GM12878 (cell line): ENCODE results near the gene DNTT. TPM values are rescaled to one million over a fixed set of nuclear protein-coding genes. Genes with fewer than 3 reads are reported as not detected.

ENCODE experiments used
- ATAC-seq: fragments of 200-7000 bp; cut with Tn5 transposase; 3 replicates; pipeline ENCODE4 v1.9.1; 2020; ENCODE audit warnings: mild to moderate bottlenecking, moderate library complexity
- BruUV-seq: library from RNA; stranded (reverse); fragments of 400-500 nt; replicated peaks from 2 replicates; lab custom pipeline; 2021; lab: Mats Ljungman, UMichigan
- CTCF ChIA-PET: fragments of 300-600 bp; sonication (Branson Sonifier 250); formaldehyde crosslinking; extraction: SDS; loops from one replicate; lab custom pipeline; 2021; ENCODE audit warnings: inconsistent platforms; lab: Yijun Ruan, JAX
- POLR2A ChIA-PET: fragments of 350-600 bp; formaldehyde crosslinking; extraction: SDS; loops from one replicate; lab custom pipeline; 2021; ENCODE audit warnings: inconsistent platforms; lab: Charles Lee
- RAD21 ChIA-PET: fragments of 300-600 bp; sonication (Branson Sonifier 250); formaldehyde crosslinking; loops from one replicate; lab custom pipeline; 2023; ENCODE audit warnings: antibody characterized with exemption; ENCODE audit not compliant: unreplicated experiment; lab: Charles Lee
- SMC1A ChIA-PET: fragments of 300-600 bp; sonication (Branson Sonifier 250); formaldehyde crosslinking; loops from one replicate; lab custom pipeline; 2023; ENCODE audit not compliant: unreplicated experiment, uncharacterized antibody; lab: Charles Lee
- DNase-seq: peaks from one replicate; pipeline ENCODE4 v3.0.0-alpha.2; 2011; ENCODE audit warnings: low read depth, low spot score
- FAIRE-seq: peaks from 3 replicates; lab custom pipeline; 2011; peaks lifted over from hg19 to GRCh38; lab: Jason Lieb, UNC
- H2AFZ ChIP-seq: 2 replicates; pipeline ENCODE4 v1.6.0; 2011; ENCODE audit warnings: low read depth, low read length, control low read depth; ENCODE audit not compliant: control insufficient read depth
- H3K27ac ChIP-seq: 2 replicates; pipeline ENCODE4 v1.5.1; 2011; ENCODE audit warnings: control low read depth; ENCODE audit not compliant: control insufficient read depth, insufficient read depth
- H3K27me3 ChIP-seq, 2 experiments: replicated peaks in 1 of 2; 2 replicates each; pipeline versions ENCODE4 v1.6.0 to v1.6.1; 2011; ENCODE audit warnings: low read length in 1 of 2; ENCODE audit not compliant: control insufficient read depth in 2 of 2, insufficient read depth in 2 of 2
- H3K36me3 ChIP-seq, 2 experiments: 2 replicates each; pipeline ENCODE4 v1.5.1; 2011; ENCODE audit warnings: low read length in 1 of 2; ENCODE audit not compliant: control insufficient read depth in 2 of 2, insufficient read depth in 2 of 2
- H3K4me1 ChIP-seq: 2 replicates; pipeline ENCODE4 v1.6.1; 2011; ENCODE audit warnings: mild to moderate bottlenecking, low read length, moderate library complexity, mixed read lengths; ENCODE audit not compliant: control insufficient read depth, insufficient read depth
- H3K4me2 ChIP-seq: 2 replicates; pipeline ENCODE4 v1.6.0; 2011; ENCODE audit warnings: control low read depth; ENCODE audit not compliant: control insufficient read depth, insufficient read depth
- H3K4me3 ChIP-seq: fragments of 200-600 bp; sonication (generic); 2 replicates; pipeline ENCODE4 v1.5.1; 2016
- H3K79me2 ChIP-seq: 2 replicates; pipeline ENCODE4 v1.6.0; 2011; ENCODE audit warnings: low read length; ENCODE audit not compliant: control insufficient read depth, insufficient read depth
- H3K9ac ChIP-seq: 2 replicates; pipeline ENCODE4 v1.8.0; 2011; ENCODE audit warnings: low read length, control low read depth, mixed read lengths; ENCODE audit not compliant: control insufficient read depth, insufficient read depth
- H3K9me3 ChIP-seq: replicated peaks from 3 replicates; pipeline ENCODE4 v1.5.1; 2011; ENCODE audit warnings: mild to moderate bottlenecking, low read length; ENCODE audit not compliant: control insufficient read depth, insufficient read depth
- H4K20me1 ChIP-seq: 2 replicates; pipeline ENCODE4 v1.6.0; 2011; ENCODE audit not compliant: control insufficient read depth, insufficient read depth
- EGR1 ChIP-seq, 2 experiments: IDR thresholded peaks; 1 replicate in 1 of 2; 2 replicates in 1 of 2; pipeline ENCODE4 v1.6.1; 2011 to 2012; ENCODE audit warnings: low read depth in 2 of 2, low read length in 2 of 2, borderline replicate concordance in 1 of 2, mild to moderate bottlenecking in 1 of 2, moderate library complexity in 1 of 2
- GABPA ChIP-seq: IDR thresholded peaks from 2 replicates; pipeline ENCODE4 v1.6.1; 2014; ENCODE audit warnings: antibody characterized with exemption, low read depth, mild to moderate bottlenecking, inconsistent platforms
- HDAC6 ChIP-seq: fragments of 200-600 bp; sonication (generic); IDR thresholded peaks from one replicate; pipeline ENCODE4 v1.8.0; 2017; ENCODE audit warnings: antibody characterized with exemption; ENCODE audit not compliant: unreplicated experiment
- JUND ChIP-seq: IDR thresholded peaks from 2 replicates; pipeline ENCODE4 v1.6.1; 2012; ENCODE audit warnings: low read depth, mild to moderate bottlenecking, low read length, improper control_type of control experiment, moderate library complexity
- KDM1A ChIP-seq: fragments of 200-600 bp; sonication (generic); IDR thresholded peaks from 2 replicates; pipeline ENCODE4 v1.6.1; 2016; ENCODE audit warnings: borderline replicate concordance
- MXI1 ChIP-seq: fragments of 150-350 bp; IDR thresholded peaks from 2 replicates; pipeline ENCODE4 v1.6.1; 2011; ENCODE audit warnings: low read depth, mild to moderate bottlenecking, inconsistent platforms, low read length, improper control_type of control experiment
- NFIC ChIP-seq: IDR thresholded peaks from 2 replicates; pipeline ENCODE4 v1.6.1; 2012; ENCODE audit warnings: low read depth, mild to moderate bottlenecking, inconsistent platforms, low read length, moderate library complexity
- NR2C1 ChIP-seq: fragments of 450-650 bp; IDR thresholded peaks from 2 replicates; pipeline ENCODE4 v1.6.1; 2017; ENCODE audit warnings: antibody characterized with exemption, mild to moderate bottlenecking, moderate library complexity
- SMARCA5 ChIP-seq: fragments of 450-650 bp; IDR thresholded peaks from 2 replicates; pipeline ENCODE4 v1.6.1; 2017; ENCODE audit warnings: mild to moderate bottlenecking
- STAT1 ChIP-seq: fragments of 450-650 bp; conservative IDR thresholded peaks from 2 replicates; pipeline ENCODE4 v1.6.1; 2014; ENCODE audit warnings: antibody characterized with exemption, mild to moderate bottlenecking
- TAF1 ChIP-seq: IDR thresholded peaks from 2 replicates; pipeline ENCODE4 v1.6.1; 2011; ENCODE audit warnings: mild to moderate bottlenecking, low read depth, low read length, borderline replicate concordance
- YBX1 ChIP-seq: fragments of 450-650 bp; IDR thresholded peaks from 2 replicates; pipeline ENCODE4 v1.6.1; 2016; ENCODE audit warnings: antibody characterized with exemption
- WGBS: methylation state at CpG from one replicate; pipeline ENCODE4 v1.1.6; 2016; ENCODE audit warnings: low lambda C conversion rate; ENCODE audit not compliant: insufficient replicate concordance, insufficient coverage; ENCODE audit errors: missing lambda C conversion rate; 5-methylcytosine and 5-hydroxymethylcytosine counted together
- in situ Hi-C: fragments of 300-500 bp; cut with MboI; formaldehyde crosslinking; loops from 9 replicates; pipeline ENCODE4 v1.14.3; 2018; ENCODE audit warnings: mixed read lengths
- intact Hi-C: fragments of 100-400 bp; cut with micrococcal nuclease; formaldehyde crosslinking; loops from one replicate; pipeline ENCODE4 v1.14.2; 2022; ENCODE audit not compliant: unreplicated experiment
- polyA plus RNA-seq, 11 experiments: library from polyadenylated mRNA; depleted of rRNA in 4 of 11; unstranded in 6 of 11; stranded (reverse) in 5 of 11; fragments of >200 nt; fragmentation: Nextera tagmentation in 4 of 11; fragmentation: Illumina TruSeq in 1 of 11; extraction: Ambion mirVana in 4 of 11; extraction: Trizol in 1 of 11; gene quantifications; 1 replicate in 1 of 11; 2 replicates in 10 of 11; pipeline versions ENCODE4 v1.2.1 to v1.2.3, GENCODE V29; 2011 to 2016; ENCODE audit warnings: inconsistent platforms in 2 of 11, missing spikeins in 2 of 11, low read depth in 1 of 11
- total RNA-seq, 4 experiments: library from RNA; depleted of rRNA in 3 of 4; stranded (reverse); fragments of >200 nt in 3 of 4; fragmentation: Illumina TruSeq in 1 of 4; extraction: Trizol in 1 of 4; gene quantifications; 2 replicates each; pipeline versions ENCODE4 v1.2.1 to v1.2.3, GENCODE V29; 2013 to 2021
- TF ChIP-seq, protein P1 (sequence below): fragments of 450-650 bp; IDR thresholded peaks from 2 replicates; pipeline ENCODE4 v1.6.1; 2018; ENCODE audit warnings: borderline replicate concordance, mild to moderate bottlenecking; ENCODE audit not compliant: partially characterized antibody

Gene DNTT
- total and polyA plus RNA-seq, 10 of the 15 experiments (the other 5 are each of a cell fraction or from before 2014, with no cell fraction given), result 0.06 to 0.13 (median 0.09) TPM; not detected in 5

DNA sequence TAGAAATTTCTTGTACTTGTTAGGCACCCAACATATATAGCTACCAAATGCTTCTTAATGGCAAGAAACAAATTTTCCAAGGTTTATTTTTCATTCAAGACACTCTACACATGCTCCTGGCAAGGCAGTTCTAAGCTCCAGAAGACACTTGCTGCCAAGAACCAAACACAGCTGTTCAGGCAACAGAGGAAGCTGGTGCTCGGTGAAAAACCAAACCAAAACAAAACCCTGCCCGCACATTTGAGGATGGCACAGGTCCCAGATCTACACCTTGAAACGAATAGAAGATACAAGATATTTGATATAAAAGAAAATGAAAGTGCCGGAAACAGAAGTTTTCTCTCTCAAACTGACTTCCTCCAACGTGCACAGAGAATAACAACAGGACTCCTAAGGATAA, 4.9 kb upstream of the DNTT start:
- TF ChIP-seq YBX1, result no peak
- TF ChIP-seq STAT1, result no peak
- peak; percentile 38; the same call in 1 of the 2 replicates for TF ChIP-seq GABPA
- H3K79me2 ChIP-seq, result no peaks in the 10 kb centered on the region
- H2AFZ ChIP-seq, result peak overlapping the region; percentile 53
- no peaks in the 10 kb centered on the region for H3K27me3 ChIP-seq
- no TSS peak for BruUV-seq
- H3K36me3 ChIP-seq, result no peaks in the 10 kb centered on the region
- H3K9ac ChIP-seq, result no peak overlapping the region
- H3K4me3 ChIP-seq, result 0 out of 2 replicates have a peak overlapping the region, but pooled peaks have one; percentile 19
- intact Hi-C loops, result loop anchor here (10.0 kb wide), 1 partner anchor 255 kb away; the partner anchor contains the start of gene CCNJ
- peak; percentile 45; the same call in 2 of the 3 replicates for ATAC-seq
- H3K9me3 ChIP-seq, result no peaks in the 10 kb centered on the region
- in situ Hi-C loops, result loop anchor here (5.0 kb wide), 2 partner anchors 72 to 277 kb away; no protein-coding TSS in a partner anchor
- 26% methylated on average over 5 of the region's 5 CpGs for WGBS
- no peak for DNase-seq
- RAD21 ChIA-PET, result interaction anchor here (1.2 to 2.0 kb wide), 3 partner anchors 70 to 282 kb away, joined by 4 to 17 read pairs (median 5); partner anchors contain the start of gene ZNF518A
- CTCF ChIA-PET, result interaction anchor here (0.5 to 10.9 kb wide), 12 partner anchors 9 to 282 kb away, joined by 3 to 790 read pairs (median 4); no protein-coding TSS in a partner anchor
- H3K4me2 ChIP-seq, result peak overlapping the region; percentile 26; the same call in 1 of the 2 replicates
- SMC1A ChIA-PET, result interaction anchor here (0.8 to 2.2 kb wide), 8 partner anchors 30 to 283 kb away, joined by 3 to 11 read pairs (median 3); no protein-coding TSS in a partner anchor
- no peaks in the 10 kb centered on the region for H4K20me1 ChIP-seq
- H3K4me1 ChIP-seq, result peaks cover 6% of the 10 kb centered on the region; the same call in 1 of the 2 replicates
- POLR2A ChIA-PET, result interaction anchor here (1.5 to 1.6 kb wide), 2 partner anchors 70 to 282 kb away, joined by 3 to 6 read pairs; no protein-coding TSS in a partner anchor
- FAIRE-seq, result no peak
- no peak overlapping the region for H3K27ac ChIP-seq

DNA sequence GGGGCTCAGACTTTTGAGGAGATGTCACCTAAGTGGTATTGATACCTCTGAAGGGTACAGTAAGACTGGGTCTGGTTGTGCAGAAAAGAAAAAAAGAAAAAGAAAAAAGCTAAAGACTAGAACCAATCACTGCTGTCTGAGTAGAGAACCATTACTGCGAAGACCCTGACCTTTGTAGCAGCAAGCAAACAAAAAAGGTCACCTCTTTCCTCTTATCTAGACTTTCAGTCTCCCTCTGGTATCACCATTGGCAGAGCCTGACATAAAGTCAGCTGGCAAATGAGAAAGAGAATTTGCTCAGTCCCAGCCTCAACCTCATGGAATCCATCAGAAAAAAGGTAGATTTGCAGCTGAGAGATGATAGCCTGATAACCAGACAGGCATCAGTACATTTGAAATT, 2.6 kb upstream of the DNTT start:
- Histone ChIP-seq H3K4me2 (no peak overlapping the region), H4K20me1 (no peaks in the 10 kb centered on the region), H3K4me3 (no peak overlapping the region), H3K79me2 (no peaks in the 10 kb centered on the region), H3K27me3 (peaks cover 0 to 2% of the 10 kb centered on the region in 2 experiments; a peak in 1 of 4 replicates), H3K36me3 (no peaks in the 10 kb centered on the region), H2AFZ (no peak overlapping the region), H3K9me3 (no peaks in the 10 kb centered on the region), H3K4me1 (peaks cover 3% of the 10 kb centered on the region; the same call in 1 of the 2 replicates), H3K27ac (no peak overlapping the region), H3K9ac (no peak overlapping the region)
- BruUV-seq, result no TSS peak
- POLR2A ChIA-PET, result interaction anchor here (1.3 kb wide), 1 partner anchor 46 kb away, joined by 6 read pairs; no protein-coding TSS in a partner anchor
- intact Hi-C loops, result no loop called here
- no peak for FAIRE-seq
- 93% methylated on average over 1 of the region's 1 CpG for WGBS
- DNase-seq, result no peak
- ATAC-seq, result no peak
- in situ Hi-C loops, result no loop called here
- SMC1A ChIA-PET, result interaction anchor here (0.8 to 2.8 kb wide), 8 partner anchors 8 to 331 kb away, joined by 3 to 12 read pairs (median 4); partner anchors contain the start of gene BLNK
- RAD21 ChIA-PET, result interaction anchor here (0.7 to 1.6 kb wide), 3 partner anchors 11 to 546 kb away, joined by 3 to 8 read pairs (median 4); no protein-coding TSS in a partner anchor
- CTCF ChIA-PET, result interaction anchor here (1.0 to 3.4 kb wide), 11 partner anchors 7 to 72 kb away, joined by 3 to 24 read pairs (median 5); no protein-coding TSS in a partner anchor
- TF ChIP-seq JUND (no peak), NR2C1 (no peak), TAF1 (no peak), KDM1A (no peak), SMARCA5 (no peak), EGR1 (IDR thresholded peaks at IDR 0.05; ENCODE audit: borderline replicate concordance in 1 of 2, low read depth in 2 of 2, low read length in 2 of 2) (no peak), NFIC (no peak), HDAC6 (no peak), MXI1 (no peak)
- TF ChIP-seq, protein P1, sequence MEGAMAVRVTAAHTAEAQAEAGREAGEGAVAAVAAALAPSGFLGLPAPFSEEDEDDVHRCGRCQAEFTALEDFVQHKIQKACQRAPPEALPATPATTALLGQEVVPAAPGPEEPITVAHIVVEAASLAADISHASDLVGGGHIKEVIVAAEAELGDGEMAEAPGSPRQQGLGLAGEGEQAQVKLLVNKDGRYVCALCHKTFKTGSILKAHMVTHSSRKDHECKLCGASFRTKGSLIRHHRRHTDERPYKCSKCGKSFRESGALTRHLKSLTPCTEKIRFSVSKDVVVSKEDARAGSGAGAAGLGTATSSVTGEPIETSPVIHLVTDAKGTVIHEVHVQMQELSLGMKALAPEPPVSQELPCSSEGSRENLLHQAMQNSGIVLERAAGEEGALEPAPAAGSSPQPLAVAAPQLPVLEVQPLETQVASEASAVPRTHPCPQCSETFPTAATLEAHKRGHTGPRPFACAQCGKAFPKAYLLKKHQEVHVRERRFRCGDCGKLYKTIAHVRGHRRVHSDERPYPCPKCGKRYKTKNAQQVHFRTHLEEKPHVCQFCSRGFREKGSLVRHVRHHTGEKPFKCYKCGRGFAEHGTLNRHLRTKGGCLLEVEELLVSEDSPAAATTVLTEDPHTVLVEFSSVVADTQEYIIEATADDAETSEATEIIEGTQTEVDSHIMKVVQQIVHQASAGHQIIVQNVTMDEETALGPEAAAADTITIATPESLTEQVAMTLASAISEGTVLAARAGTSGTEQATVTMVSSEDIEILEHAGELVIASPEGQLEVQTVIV, result no peak
